GM19099 (cell line): ENCODE measurements around the gene VASN.

Source experiments
- POLR2A ChIP-seq: IDR thresholded peaks from 3 replicates; pipeline ENCODE4 v1.6.1; 2011; ENCODE audit warnings: low read depth; ENCODE audit not compliant: insufficient read length; ENCODE audit errors: extremely low read depth

Gene VASN

DNA sequence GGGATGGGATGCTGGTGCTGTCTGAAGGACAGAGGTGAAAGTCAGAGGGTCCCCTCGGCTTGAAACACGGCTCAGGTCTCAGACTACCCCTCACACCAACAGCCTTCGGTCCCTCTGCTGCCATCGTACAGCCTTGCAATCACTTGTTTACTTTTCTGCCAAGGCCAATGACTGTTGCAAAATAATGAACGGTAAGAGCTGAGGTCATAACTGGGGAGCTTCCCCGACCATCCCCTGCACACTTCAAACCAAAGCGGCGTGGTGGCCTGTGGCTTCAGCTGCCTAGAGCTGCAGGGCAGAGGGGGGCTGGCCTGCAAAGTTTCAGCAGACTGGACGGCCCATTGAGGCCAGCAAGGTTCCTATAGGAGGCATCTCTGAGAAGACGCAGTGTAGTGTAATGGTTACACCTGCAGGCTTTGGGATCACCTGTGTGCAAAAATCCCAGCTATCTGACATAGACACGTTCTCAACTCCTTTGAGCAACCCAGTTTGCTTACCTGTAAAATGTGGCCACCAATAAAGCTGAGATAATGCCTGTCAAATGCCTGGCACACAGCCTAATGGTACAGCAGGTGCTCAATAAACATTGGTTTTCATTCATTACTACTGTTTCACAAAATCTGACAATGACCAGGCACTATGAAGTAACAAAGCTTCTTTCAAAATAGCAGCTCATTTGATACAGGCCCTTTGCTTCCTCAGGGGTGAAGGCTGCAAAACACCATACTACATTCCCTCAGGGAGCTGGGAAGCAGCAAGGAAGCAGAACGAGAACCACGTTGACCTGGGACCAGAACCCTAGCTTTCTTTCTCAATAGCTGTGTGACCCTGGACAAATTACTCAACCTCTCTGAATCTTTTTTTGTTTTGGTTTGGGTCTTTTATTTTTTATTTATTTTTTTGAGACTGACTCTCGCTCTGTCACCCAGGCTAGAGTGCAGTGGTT is 25.5 kb upstream of the VASN start:
- no peak for TF ChIP-seq POLR2A

GRCh38 chr16:4347010-4347409 is 24.6 kb upstream of the VASN start:
- no peak for TF ChIP-seq POLR2A

GRCh38 chr16:4347765-4348509 is 23.7 kb upstream of the VASN start:
- no peak for TF ChIP-seq POLR2A

DNA sequence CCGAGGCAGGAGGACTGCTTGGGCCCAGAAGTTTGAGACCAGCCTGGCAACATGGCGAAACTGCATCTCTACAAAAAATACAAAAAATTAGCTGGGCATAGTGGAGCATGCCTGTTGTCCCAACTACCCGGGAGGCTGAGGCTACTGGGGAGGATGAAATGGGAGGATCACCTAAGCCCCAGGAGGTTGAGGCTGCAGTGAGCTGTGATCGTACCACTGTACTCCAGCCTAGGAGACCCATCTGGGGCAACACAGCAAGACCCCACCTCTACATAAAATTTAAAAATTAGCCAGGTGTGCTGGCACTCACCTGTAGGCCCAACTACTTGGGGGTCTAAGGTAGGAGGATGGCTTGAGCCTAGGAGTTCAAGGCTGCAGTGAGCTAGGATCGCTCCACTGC is 22.3 kb upstream of the VASN start:
- TF ChIP-seq POLR2A, result no peak

DNA sequence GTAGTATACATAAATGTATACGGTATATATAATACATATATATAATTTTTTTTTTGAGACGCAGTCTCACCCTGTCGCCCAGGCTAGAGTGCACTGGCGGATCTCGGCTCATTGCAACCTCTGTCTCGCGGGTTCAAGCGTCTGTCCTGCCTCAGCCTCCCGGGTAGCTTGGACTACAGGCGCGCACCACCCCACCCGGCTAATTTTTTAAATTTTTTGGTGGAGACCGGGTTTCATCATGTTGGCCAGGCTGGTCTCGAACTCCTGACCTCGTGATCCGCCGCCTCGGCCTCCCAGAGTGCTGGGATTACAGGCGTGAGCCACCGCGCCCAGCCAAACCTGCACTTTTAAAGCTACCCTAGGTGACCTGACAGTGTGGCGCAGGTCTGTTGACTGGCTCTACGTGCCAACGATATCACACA is 21.3 kb upstream of the VASN start:
- no peak for TF ChIP-seq POLR2A

- peak; percentile 86 for TF ChIP-seq POLR2A
Measured at GRCh38 chr16:4350787-4351659, 20.6 kb upstream of the VASN start, which contains the start of gene PAM16. PAM16 (minus strand) TSS chr16:4351321; CDS start chr16:4351234, 87 bp downstream.

DNA sequence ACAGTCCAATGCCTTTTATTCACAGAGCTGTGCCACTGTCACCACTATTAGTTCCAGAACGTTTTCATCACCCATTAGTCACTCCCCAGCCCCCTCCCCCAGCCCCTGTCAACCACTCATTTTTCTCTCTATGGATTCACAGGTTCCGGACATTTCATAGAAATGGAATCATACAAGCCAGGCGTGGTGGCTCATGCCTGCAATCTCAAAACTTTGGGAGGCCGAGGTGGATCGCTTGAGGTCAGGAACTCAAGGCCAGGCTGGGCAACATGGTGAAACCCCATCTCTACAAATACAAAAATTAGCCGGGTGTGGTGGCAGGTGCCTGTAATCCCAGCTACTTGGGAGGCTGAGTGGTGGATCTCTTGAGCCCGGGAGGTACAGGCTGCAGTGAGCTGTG is 19.8 kb upstream of the VASN start:
- TF ChIP-seq POLR2A, result no peak

- no peak for TF ChIP-seq POLR2A
Measured at GRCh38 chr16:4352843-4353242, 18.8 kb upstream of the VASN start.

- TF ChIP-seq POLR2A, result no peak
Measured at GRCh38 chr16:4353675-4354074, 18.0 kb upstream of the VASN start.

DNA sequence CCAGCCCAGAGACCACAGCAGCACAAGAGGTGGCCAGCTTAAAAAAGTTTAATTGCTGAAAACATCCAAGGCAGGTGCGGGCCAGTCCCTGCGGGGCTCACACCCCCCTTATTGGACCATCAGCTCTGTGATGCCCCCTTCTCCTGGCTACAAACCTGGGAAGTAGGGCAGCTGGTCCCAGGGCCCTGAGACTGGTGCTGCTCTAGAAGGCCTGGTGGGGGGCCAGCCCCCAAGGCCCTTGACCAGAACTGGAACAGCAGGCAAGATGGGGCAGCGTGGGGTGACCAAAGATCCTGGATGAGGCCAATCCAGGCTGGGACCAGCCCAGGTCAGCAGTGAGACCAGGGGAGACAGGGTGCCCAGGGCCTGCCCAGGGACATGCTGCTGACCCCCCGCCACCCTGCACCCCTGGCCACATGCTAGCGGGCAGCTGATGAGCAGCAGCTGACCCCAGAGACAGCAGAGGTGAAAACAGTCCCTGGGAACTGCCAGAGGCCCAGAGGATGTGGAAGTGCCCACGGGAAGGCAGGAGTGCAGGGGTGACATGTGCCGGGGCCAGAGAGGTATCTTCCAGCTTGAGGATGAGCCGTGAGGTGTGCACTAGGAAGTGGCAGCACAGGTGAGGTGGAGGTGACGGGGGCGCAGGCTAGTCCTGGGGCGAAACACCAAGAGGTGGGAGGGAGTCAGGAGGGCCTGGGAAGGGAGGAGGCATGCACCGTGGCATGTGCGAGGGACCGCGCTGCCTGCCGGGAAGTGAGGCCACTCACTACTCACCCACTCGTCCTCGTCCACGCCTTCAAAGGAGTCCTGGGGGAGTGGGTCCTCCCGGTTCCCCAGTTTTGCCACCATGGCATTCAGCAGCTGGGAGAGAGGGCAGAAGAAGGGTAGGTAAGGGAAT is 16.9 kb upstream of the VASN start:
- TF ChIP-seq POLR2A, result no peak

DNA sequence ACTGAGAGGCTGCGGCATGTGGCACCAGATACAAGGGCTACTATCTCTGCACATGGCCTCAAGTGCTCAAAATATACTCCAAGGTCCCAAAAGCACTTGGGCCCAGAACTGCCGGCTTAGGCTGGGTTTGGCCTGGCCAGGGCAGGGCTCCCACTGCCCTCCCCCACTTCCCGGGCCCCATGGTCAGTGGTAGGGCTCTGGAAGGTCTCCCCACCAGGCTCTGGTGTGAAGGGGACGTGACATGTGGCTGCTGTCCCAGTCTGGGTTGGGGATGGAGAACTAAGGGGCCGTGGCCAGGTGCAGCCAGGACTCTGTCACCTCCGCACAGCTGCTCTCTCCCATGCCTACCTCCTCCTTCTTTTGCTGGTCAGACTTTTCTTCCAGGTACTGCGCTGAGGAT is 14.8 kb upstream of the VASN start:
- no peak for TF ChIP-seq POLR2A

GRCh38 chr16:4358236-4358635 is 13.4 kb upstream of the VASN start:
- TF ChIP-seq POLR2A, result no peak

DNA sequence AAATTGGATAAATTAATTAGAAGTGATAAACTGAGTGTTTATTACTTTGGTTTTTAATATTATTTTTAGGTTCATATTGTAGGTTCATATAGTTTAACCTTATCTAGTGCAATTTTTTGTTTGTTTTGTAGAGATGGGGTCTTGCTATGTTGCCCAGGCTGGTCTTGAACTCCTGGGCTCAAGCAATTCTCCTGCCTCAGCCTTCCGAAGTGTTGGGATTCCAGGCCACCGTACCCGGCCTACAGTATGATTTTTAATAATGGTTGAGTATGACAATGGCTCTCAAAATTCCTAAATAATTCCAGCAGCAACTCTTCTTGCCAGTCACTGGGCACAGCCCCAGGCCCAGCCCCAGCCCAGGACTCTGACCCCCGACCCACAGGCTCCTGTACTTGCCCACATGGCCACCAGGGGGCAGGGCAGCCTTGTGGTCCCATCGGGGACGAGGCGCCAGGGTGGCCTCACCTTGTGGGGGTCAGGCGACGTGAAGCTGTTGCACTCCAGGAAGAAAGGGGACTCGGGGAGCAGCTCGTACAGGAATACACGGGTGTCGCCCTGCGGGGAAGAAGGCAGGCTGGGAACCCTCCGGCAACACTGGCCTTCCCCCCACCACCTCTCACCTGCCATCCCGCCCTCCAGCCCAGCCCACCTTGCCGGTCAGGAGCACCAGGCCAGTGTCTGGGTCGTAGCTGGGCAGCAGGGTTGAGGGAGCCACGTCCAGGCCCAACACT is 12.7 kb upstream of the VASN start:
- TF ChIP-seq POLR2A, result no peak
